Measurements from ENCODE around the gene IFT81.

Gene IFT81

DNA sequence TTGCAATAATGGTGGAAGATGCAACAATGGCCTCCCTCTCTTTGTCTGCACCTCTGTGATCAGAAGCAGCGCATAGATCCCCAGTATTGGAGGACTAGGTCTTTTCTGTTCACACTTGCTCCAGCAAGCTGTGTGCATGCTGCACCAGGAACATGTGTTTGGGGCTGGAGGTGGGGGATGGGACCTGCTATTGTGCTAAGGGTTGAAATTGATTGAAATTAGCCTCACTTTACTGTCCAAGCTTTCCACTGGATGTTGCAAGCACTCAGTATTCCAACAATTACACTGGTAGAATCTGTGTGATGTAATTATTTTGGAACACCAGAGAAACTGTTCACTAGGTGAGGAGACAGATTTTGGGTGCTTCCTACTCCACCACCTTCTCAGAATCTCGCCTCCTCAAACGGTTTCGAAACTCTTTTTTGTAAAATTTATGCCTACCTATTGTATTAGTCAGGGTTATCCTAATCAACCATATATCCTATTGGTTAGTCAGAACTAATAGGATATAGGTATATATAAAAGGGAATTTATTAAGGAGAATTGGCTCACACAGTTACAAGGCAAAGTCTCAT, 35.6 kb downstream of the IFT81 start:
- DNase-seq: no peak

DNA sequence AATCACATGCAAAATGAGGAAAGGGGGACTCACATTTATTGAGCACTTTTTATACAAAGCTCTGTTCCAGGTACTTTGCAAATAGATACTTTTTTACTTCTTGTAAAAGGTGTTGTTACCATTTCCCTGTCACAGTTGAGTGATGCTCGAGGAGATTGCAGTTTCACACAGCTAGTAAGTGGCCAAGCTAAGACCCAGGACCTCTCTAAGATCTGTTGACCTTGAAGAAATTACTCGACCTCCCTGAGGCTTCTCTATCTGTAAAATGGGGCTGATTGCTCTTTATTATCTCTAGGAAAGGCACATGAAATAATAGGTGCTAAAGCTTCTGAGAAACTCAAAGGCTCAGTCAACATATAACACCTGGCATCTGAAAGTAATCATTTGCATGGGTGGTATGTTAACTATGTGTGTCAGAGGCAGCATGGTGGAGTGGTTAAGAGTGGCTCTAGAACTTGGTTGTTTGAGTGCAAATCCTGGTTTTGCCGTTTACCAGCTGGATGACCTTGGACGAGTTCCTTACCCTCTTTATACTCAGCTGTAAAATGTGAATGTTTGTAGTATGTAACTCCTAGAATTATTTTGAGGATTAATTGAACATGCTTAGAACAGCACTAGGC, 41.5 kb downstream of the IFT81 start:
- DNase-seq: no peak

DNA sequence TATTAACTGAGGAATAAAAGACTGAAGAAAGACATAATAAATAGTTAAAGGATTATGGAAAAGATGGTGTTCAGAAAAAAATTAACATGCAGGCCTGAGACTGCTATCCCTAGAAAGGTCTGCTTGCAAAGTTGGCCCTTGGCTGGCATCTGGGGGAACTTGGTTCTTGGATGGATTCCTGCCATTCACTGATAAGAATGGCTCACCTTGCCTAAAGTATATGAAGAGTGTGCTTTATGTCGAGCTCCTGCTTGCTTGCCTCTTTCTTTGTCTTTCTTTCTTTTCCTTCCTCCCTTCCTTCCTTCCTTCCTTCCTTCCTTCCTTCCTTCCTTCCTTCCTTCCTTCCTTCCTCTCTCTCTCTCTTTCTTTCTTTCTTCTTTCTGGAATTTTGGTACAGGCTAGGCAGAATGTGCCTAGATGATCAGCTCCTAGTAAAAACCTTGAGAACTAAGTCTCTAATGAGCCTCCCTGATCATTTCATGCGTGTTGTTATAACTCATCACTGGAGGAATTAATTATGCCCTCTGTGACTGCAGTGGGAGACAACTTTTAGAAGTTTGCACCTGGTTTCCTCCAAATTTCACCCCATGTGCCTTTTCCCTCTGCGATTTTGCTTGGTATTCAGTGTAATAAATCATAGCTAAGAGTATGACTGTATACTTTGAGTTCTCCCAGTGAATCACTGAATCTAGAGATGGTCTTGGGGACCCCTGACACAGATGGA, 44.7 kb downstream of the IFT81 start:
- no peak for DNase-seq

DNA sequence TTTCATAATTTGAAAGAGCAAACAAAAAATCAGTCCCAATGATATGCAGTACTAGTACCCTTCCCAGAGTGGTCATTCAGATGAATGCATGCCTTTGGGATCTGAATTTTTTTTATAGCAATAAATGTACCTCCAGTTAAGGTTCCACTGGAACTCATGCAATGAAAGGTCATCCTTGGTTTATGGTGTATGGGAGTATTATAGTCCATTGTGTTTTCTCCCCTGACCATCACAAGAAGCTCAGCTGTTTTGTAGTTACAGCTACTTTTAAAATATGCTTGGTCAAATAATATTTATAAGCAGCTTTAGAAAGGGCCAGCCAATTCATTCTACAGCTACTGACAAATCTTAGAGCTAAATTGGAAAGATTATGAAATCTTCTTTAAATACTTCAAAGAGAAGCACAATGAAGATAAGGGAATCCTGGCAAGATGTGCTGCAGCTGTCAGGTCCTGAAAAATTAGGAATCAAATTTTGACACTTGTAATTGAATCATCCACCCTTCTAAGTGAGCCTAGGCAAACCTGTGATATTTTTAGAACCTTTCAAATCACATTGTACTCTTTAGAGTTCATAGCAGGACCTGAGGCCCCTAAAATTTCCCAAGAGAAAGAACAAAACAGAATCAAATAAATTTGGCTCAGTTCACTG, 46.5 kb downstream of the IFT81 start:
- no peak for DNase-seq

DNA sequence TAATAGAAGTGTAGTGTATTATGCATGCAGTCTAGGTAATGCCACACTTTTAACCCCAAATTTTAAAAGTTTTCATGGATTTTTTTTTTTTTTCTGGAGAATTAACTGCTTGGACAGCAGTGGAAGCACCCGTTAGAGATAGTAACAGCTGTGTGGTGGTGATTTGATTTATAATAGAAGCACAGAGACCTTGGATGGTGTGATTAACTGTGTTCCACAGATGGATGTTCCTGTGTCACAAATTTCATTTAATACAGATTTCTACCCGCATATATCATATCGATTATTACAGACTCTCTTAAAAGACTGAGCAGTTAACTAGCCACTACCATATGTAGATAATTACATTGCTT, 47.0 kb downstream of the IFT81 start:
- peak in 1 of 2 experiments; percentile 1 for DNase-seq

DNA sequence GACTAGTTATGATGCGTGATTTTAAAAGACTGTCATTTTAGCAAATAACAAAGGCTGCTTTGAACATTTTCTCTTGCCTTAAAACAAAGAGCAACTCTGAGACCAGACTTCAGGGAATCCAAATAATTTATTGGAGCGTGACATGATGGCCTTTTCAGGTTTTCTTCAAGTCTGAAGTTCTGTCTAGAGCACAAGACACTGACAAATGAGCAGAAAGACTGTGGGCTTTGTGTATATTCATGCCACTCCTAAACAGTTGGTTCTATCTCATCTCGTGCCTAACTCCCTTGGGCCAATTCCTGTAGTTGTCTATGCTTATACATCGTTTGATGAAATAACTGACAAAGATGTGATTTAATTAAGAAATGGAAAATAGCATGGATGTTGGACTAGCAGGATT, 47.5 kb downstream of the IFT81 start:
- no peak for DNase-seq

DNA sequence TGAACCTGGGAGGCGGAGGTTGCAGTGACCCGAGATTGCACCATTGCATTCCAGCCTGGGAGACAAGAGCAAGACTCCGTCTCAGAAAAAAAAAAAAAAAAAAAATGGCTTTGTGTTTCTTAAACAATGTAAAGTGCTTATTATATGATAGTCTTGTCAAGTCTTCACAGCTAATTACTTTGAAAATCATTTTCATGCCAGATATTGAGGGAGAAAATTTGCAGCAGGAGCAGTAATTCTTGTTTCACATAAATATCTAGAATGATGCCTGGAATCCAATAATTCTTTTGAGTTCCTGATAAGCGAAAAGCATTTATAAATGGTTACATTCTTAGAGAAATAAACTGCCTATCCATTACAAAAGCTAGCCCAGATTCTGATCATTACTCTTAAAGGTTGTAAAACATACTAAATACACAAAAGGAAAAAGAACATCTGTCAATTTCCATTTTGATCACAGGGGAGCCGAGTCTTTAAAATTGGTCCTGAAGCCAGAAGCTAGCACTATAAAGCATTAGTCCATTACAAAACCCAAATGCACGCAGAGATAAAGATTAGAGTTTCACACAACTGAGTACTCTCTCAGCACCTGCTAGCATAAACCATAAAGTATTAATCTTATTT, 50.3 kb downstream of the IFT81 start:
- DNase-seq: peak in 1 of 2 experiments; percentile 50

DNA sequence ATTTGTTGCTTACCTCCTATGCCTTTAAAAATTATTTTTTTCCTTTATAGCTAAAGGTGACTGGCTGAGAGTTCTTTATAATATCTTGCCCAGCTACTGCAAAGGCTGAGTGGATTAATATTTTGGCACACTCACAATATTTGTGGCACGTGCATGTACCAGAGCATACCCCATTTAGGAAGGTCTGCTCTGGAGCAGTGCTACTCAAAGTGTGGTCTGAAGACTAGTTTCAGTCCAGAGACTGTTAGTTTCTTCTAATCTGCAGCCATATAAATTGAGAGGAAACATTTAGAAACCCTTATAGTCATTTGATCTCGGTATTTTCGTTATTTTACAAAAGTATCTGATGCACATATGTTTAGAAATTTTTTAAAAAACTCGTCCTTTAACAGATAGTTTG, 51.0 kb downstream of the IFT81 start:
- no peak for DNase-seq

DNA sequence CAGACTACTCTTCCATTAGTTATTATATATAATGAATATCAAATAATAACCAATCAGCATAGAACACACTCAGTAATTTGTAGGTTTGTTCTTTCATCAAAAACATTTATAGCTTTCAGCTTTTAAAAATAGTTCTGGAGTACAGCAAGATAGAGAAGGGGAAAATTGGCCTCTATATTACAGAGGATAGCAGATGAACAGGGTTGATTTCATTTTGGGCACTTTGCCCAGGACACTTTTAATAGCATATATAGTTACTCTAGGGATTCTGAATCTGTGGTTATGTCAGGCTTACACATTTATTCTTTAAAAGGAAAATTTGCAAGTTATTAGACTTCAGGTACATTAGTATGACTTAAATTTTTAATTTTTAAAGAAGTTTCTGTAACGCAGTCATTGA, 52.6 kb downstream of the IFT81 start:
- peak in 1 of 2 experiments; percentile 57 for DNase-seq

DNA sequence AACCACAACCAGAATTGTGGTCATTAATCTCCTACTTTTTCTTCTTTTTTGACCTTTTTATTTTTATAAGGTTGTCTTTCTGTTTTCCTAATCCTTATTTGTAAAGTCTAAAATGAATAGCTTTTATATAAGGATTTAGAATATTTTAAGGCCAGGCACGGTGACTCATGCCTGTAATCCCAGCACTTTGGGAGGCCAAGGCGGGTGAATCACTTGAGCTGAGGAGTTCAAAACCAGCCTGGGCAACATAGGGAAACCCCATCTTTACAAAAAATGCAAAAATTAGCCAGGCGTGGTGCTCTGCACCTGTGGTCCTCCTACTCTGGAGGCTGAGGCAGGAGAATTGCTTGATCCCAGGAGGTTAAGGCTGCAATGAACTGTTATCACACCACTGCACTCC, 55.1 kb downstream of the IFT81 start:
- DNase-seq: no peak

DNA sequence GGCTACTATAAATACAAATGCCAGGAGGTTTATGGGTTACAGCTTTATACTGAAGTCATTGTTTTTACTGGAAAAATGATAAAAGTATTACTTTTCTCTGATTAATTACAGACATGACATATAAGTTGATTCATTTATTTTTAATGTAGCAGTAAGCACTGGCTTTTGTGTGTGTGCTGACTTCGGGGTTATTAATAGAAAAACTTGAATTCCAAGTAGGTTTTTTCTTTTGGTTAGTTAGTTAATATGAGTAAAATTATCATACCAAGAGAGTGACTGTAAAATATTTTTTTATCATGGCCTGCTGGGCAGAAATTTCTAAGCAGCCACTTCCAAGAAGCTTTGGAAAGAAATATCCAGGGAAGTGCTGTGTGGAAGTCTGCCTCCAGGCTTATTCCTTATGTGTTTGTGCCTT, 56.4 kb downstream of the IFT81 start:
- DNase-seq: no peak

DNA sequence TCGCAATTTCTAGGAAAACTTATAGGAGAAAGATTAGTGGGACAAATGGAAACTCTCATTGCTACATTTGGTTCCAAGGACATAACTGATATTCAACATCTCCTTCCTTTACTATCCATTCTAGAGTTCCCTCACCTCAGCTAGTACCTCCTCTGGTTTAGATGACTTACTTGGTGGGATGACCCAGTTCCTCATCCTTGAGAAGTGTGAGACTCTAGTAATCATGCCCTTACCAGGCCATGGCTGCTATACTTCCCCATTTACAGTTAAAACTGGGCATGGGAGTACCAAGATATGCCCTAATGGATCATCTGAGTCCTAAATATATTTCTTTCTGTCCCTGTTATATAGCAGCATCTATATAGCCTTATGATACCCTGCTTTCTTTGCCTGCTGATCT, 58.1 kb downstream of the IFT81 start:
- no peak for DNase-seq

DNA sequence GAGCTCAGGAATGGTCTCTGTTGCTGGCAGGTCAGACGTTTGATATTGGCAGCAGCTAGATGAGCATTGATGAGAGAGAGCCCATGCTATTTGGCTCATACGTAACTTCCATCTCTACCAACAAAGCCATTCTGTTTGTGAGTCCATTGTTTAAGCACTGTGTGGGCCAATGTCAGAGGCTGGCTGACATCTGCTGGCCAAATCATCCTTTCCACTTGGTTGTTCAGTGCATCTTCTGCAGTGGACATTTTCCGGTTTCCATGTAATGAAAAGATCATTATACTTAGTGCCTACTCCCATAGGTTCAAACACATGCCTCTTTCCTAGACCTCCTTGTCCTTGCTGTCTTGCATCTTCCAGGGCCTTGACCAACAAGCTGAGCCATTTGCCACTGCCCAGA, 59.2 kb downstream of the IFT81 start:
- DNase-seq: no peak

DNA sequence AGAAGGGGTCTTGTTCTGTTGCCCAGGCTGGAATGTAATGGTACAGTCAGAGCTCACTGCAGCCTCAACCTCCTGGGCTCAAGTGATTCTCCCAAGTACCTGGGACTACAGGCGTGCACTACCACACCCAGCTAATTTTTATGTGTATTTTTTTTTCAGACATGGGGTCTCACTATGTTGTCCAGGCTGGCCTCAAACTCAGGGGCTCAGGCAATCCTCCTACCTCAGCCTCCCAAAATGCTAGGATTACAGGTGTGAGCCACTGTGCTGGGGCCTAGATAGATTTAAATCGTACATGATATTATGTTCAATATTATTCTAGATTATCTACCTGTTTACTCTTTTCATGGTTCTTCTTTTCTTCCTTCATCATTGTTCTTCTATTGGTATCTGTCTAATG, 61.5 kb downstream of the IFT81 start:
- no peak for DNase-seq

DNA sequence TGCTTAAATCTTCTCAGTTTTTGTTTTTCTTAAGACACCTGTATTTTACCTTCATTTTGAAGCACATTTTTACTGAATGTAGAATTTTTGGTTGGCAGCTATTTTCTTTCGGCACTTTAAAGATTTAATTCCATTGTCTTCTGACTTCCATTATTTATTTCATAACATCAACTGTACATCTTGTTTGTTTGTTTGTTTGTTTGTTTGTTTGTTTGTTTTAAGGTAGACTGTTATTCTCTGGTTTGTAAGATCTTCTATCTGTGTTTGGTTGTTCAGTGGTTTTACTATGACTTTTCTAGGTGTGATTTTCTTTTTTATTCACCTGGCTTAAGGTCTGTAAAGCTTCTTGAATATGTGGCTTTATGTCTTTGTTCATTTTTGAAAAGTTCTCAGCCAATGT, 61.9 kb downstream of the IFT81 start:
- DNase-seq: no peak

DNA sequence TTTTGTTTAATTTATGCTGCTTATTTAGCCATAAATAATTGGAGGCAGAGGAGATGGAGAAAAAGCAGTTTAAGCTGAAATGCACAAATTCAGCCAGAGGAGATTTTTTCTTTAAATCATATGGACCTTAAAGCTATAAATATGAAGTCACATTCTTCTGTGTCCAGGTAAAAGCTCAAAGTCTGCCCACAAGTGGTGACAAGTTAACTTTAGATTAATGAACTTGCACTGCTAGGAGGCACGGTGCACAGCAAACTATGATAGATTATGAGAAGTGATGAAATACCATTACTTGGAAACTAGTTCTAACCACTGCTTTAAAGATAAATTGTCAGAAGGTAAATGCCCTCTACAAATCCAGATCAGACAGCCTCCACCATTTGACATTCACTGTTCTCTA, 69.0 kb downstream of the IFT81 start:
- no peak for DNase-seq

DNA sequence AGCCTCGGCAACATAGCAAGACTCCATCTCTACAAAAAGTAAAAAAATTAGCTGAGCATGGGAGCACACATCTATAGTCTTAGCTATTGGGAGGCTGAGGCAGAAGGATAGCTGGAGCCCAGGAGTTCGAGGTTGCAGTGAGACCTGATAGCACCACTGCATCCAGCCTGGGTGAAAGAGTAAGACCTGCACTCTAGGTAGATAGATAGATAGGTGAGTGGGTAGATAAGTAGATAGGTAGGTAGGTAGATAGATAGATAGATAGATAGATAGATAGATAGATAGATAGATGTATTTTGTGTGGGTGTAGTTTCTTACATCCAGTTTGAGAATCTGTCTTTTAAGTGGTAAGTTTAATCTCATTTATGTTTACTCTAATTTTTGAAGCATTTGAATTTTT, 72.8 kb downstream of the IFT81 start:
- no peak for DNase-seq

DNA sequence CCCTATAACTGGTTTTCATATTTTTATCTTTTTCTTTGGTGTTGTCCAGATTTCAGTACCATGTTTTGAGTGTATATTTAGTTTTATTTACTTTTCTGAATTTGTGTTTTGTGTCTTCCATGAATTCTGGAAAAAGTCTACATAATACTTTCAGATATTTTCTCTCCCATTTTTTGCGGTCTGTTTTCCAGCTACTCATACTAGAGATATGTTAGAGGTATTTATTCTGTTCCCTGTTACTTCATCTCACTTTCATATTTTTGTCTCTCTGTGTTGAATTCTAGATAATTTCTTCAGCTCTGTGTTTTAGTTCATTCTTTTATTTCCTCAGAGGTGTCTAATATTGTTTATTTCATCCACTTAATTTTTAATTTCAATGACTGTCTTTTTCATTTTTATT, 74.2 kb downstream of the IFT81 start:
- DNase-seq: no peak

DNA sequence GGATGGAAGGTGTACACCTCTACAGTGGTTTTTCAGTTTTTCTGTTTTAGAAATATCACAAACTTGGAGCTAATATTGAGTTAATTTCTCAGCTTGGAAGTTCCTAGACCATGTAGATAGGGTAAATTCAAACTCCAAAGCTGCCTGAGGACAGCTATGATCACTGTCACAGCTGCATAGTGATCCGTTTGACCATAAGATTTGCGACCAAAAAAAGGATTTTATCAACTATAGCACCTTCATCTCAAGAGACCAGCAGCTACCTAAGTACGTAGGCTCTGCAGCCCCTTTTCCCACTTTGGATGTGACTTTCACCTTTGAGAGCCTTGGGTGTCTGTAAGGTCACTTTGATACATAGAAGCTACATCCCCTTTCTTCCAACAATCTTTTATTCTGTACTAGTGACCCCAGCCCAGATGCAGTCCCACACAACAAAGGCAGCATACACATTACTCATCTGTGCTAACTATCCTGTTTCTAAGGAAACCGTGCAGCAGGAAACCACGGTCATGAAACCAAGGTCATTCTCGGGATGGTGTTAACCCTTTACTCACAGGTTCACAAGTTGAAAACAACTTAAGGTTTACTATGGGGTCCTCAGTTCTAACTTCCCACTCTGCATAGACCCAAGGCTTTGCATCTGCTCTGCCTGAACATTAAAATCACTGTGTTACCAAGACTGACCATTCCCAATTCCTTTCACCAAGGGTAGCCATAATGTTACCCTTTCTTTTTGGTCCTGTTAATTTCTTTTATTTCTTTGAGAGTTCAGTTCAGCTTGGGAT, 75.4 kb downstream of the IFT81 start:
- DNase-seq: no peak

DNA sequence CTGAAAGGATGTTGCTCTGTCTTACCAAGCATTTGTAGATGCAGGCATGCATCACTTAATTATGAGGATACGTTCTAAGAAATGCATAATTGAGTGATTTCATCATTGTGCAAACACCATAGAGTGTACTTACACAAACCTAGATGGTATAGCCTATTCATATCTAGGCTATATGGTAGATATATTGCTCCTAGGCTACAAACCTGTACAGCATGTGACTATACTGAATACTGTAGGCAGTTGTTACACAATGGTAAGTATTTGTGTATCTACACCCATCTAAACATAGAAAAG, 75.9 kb downstream of the IFT81 start:
- DNase-seq: no peak

DNA sequence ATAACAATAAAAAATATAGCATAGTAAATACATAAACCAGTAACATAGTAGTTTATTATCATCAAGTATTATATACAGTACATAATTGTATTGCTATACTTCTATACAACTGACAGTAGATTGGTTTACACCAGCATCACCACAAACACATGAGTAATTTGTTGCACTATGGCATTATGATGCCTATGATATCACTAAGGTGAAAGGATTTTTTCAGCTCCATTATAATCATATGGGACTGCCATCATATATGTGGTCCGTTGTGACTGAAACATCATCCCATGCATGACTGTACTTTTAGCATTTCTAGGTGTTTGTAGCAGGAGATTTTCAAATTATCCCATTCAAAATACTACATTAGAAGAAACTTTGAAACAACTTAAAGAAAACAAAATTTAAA, 77.8 kb downstream of the IFT81 start:
- DNase-seq: no peak

DNA sequence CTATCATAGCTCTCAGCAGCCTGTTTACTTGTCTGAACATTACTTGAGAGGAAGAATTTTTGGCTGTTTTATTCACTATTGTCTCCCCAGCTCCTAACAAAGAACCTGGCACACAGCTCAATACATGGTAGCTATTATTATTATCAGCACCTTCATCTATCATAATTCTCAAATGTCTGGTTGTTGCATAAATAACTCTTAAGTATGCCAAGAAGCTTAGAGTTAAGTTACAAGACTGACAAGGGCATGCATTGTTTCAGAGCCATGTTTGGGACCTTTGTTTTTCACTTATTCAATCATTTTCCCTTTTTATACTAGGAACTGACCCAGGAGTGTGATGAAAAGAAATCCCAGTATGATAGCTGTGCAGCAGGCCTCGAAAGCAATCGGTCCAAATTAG, 79.4 kb downstream of the IFT81 start:
- no peak for DNase-seq

DNA sequence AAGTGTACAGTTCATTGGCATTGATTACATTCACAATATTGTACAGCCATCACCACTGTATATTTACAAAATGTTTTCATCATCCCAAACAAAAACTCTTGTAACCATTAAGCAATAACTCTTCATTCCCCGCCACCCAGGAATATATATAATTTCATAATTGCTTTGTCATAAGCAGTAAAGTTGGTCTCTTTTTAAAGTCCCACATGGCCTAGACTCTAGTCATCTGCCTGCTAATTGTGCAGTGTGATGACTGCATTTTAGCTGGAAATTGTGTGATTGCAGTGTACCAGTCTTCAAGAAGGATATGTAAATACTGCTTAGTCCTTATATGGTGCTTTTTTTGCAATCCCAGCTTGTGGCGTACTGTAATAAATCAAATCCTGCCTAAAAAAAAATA, 81.8 kb downstream of the IFT81 start:
- DNase-seq: no peak
